GM12875 (cell line): ENCODE results near the gene C2orf81.
A peak's percentile ranks its signal among the peaks of the same experiment; 100 is the strongest.
"Not testable (repeated sequence)": the region's sequence is repeated elsewhere in the genome, so short reads cannot be mapped to it uniquely, and the experiment has no call there.

Experiments used
- H3K4me3 ChIP-seq: one replicate; pipeline ENCODE4 v1.5.1; 2011; ENCODE audit warnings: low read depth, low read length, control low read depth
- TF ChIP-seq, protein P1 (sequence below): IDR thresholded peaks from 2 replicates; pipeline ENCODE4 v1.5.1; 2011; ENCODE audit warnings: low read depth, mild to moderate bottlenecking, control low read depth, inconsistent platforms, low read length, moderate library complexity, borderline replicate concordance; ENCODE audit not compliant: insufficient read depth

The C2orf81 gene

DNA sequence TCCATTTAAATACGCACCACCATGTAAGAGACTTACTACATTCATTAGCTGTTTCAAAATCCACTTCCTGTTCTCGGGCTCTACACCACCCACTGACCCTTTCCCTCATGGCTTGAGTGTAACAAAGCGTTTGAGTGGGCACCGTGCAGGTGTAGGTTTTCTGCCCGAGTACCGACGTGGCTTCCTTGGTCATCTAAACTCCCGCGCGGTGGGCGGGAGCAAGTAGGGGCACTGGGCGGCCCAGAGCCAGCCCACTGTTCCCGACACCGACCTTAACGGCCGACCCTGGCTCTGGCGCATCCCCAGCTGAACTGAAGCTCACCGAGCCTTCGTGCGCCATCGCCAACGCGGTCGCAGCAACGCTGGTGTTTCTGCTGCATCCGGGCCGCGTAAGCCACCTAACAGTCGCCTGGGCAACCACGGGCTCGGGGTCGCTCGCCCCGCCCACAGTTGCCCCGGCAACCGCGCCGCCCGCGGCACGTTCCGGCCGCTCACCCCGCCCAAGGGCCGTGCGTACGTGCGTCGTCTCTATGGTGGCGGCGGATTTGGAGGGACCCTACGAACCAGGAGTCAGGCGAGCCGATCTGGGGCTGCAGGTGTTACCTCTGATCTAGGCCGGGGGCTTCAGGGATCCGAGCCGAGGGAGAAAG, at the start of gene C2orf81, which contains the start of gene WDR54:
Gene C2orf81 (minus strand): TSS at position 399 of the 650 bp plus-strand sequence. CDS start 59 bp downstream, at position 340.
Gene WDR54 (plus strand): TSS at position 510 of the 650 bp plus-strand sequence. CDS start 424 bp downstream, outside the sequence.
- TF ChIP-seq, protein P1, sequence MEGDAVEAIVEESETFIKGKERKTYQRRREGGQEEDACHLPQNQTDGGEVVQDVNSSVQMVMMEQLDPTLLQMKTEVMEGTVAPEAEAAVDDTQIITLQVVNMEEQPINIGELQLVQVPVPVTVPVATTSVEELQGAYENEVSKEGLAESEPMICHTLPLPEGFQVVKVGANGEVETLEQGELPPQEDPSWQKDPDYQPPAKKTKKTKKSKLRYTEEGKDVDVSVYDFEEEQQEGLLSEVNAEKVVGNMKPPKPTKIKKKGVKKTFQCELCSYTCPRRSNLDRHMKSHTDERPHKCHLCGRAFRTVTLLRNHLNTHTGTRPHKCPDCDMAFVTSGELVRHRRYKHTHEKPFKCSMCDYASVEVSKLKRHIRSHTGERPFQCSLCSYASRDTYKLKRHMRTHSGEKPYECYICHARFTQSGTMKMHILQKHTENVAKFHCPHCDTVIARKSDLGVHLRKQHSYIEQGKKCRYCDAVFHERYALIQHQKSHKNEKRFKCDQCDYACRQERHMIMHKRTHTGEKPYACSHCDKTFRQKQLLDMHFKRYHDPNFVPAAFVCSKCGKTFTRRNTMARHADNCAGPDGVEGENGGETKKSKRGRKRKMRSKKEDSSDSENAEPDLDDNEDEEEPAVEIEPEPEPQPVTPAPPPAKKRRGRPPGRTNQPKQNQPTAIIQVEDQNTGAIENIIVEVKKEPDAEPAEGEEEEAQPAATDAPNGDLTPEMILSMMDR = no peak

GRCh38 chr2:74470742-74471141, 49.3 kb upstream of the C2orf81 start:
- H3K4me3 ChIP-seq = not testable (repeated sequence)

More for the DNA sequence above, at the start of gene C2orf81, which contains the start of gene WDR54:
- H3K4me3 ChIP-seq = peak within 1 kb of the TSS; percentile 93

- TF ChIP-seq, protein P1 = no peak
- peak overlapping the region; percentile 95 for H3K4me3 ChIP-seq
Observed at GRCh38 chr2:74464406-74464805, 43.0 kb upstream of the C2orf81 start.

- no peak overlapping the region for H3K4me3 ChIP-seq
- TF ChIP-seq, protein P1 = no peak
Observed at GRCh38 chr2:74462786-74463105, 41.3 kb upstream of the C2orf81 start.

GRCh38 chr2:74462054-74462785, 40.8 kb upstream of the C2orf81 start:
- TF ChIP-seq, protein P1 = no peak
- no peak overlapping the region for H3K4me3 ChIP-seq

DNA sequence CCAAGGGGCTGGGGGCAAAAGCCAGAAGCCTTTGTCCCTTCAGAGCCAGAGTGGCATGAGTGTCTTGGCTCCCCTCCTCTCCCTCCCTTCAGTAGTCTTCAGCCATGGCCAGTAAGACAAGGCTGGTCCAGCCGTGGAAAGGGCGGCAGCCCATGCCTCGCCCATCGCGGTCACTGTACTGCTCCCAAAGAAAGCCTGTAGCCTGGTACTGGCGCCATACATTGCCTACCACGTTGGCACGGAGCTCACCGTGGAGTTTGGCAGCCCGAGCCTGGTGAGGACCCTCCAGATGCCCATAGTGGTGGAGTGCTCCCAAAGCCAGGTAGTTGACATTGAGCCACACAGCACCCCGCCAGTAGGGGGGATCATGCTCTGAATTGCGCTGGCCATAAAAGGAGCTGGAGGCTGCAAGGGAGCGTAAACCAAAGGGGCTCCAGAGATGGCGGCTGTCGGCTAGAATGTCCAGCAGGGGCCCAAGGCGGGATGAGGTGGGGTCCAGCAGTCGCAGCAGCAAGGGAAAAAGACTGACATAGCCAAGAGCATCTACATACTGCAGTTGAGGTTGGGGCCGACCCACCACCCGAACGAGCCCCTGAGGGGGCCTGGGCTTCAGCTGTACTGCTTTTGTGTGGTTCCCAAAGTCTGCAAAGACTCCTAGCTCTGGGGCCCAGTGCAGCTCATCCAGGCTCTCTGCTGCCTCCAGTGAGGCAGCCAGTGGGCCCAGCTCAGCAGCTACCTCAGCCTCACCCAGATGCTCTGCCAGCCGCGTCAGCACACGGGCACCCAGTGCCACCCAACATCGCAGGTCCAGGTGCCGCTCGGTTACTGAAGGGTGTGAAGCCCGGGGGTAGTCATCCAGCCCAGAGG, 40.0 kb upstream of the C2orf81 start:
- no peak overlapping the region for H3K4me3 ChIP-seq
- TF ChIP-seq, protein P1 = peak; percentile 45; the same call in 1 of the 2 replicates

GRCh38 chr2:74460187-74460586, 38.8 kb upstream of the C2orf81 start:
- not testable (repeated sequence) for H3K4me3 ChIP-seq

- H3K4me3 ChIP-seq = peak overlapping the region; percentile 13
Observed at GRCh38 chr2:74459503-74460118, 38.2 kb upstream of the C2orf81 start.
